B cell (primary cell): ENCODE measurements around the gene MFF. TPM values are rescaled to one million over a fixed set of nuclear protein-coding genes. Genes with fewer than 3 reads are reported as not detected.
A peak's percentile ranks its signal among the peaks of the same experiment; 100 is the strongest.

Experiments used
- ATAC-seq: fragments of 200-7000 bp; cut with Tn5 transposase; one replicate; pipeline ENCODE4 v1.10.0; 2021; ENCODE audit warnings: low read depth, mild to moderate bottlenecking, moderate number of reproducible peaks, moderate library complexity
- CTCF ChIA-PET: fragments of 350-600 bp; sonication (Branson Sonifier 250); formaldehyde crosslinking; loops from one replicate; lab custom pipeline; 2021; ENCODE audit warnings: antibody characterized with exemption, inconsistent platforms; lab: Charles Lee
- POLR2A ChIA-PET: fragments of 350-600 bp; sonication (Branson Sonifier 250); formaldehyde crosslinking; loops from one replicate; lab custom pipeline; 2021; ENCODE audit warnings: antibody characterized with exemption; lab: Charles Lee
- DNase-seq: peaks from one replicate; pipeline ENCODE4 v3.0.0; 2013
- H2AFZ ChIP-seq: 2 replicates; pipeline ENCODE4 v1.6.1; 2012; ENCODE audit warnings: mild to moderate bottlenecking, low read depth, low read length; ENCODE audit not compliant: insufficient read depth, poor library complexity, severe bottlenecking
- H3K27ac ChIP-seq, 2 donors: 1 replicate in 1 of 2; 2 replicates in 1 of 2; pipeline ENCODE4 v1.5.1; 2012 to 2013; ENCODE audit warnings: low read length in 2 of 2, mild to moderate bottlenecking in 2 of 2, moderate library complexity in 1 of 2
- H3K27me3 ChIP-seq, 4 experiments: fragments of 200-600 bp in 1 of 4; sonication (generic) in 1 of 4; replicated peaks in 1 of 4; 1 replicate in 2 of 4; 2 replicates in 2 of 4; pipeline versions ENCODE4 v1.6.1 to v1.7.0; 2013 to 2016; ENCODE audit warnings: low read length in 3 of 4, mild to moderate bottlenecking in 2 of 4, mixed read lengths in 1 of 4, moderate library complexity in 1 of 4; ENCODE audit not compliant: insufficient read depth in 4 of 4, control insufficient read depth in 3 of 4; ENCODE audit errors: control extremely low read depth in 1 of 4
- H3K36me3 ChIP-seq, 2 experiments: replicated peaks in 1 of 2; 1 replicate in 1 of 2; 2 replicates in 1 of 2; pipeline versions ENCODE4 v1.6.1 to v1.7.1; 2013; ENCODE audit warnings: low read length in 1 of 2; ENCODE audit not compliant: insufficient read depth in 2 of 2, control insufficient read depth in 1 of 2; ENCODE audit errors: control extremely low read depth in 1 of 2, extremely low read depth in 1 of 2
- H3K4me1 ChIP-seq, 2 donors: fragments of 200-600 bp in 1 of 2; sonication (generic) in 1 of 2; 1 replicate in 1 of 2; 2 replicates in 1 of 2; pipeline versions ENCODE4 v1.5.1 to v1.6.1; 2013 to 2017; ENCODE audit warnings: low read length in 2 of 2; ENCODE audit not compliant: control insufficient read depth in 2 of 2, insufficient read depth in 2 of 2
- H3K4me2 ChIP-seq: replicated peaks from 2 replicates; pipeline ENCODE3; 2012; ENCODE audit warnings: mild to moderate bottlenecking, low read depth, low read length; ENCODE audit not compliant: poor library complexity, severe bottlenecking
- H3K4me3 ChIP-seq, 5 experiments: fragments of 200-600 bp in 1 of 5; sonication (generic) in 1 of 5; 1 replicate in 3 of 5; 2 replicates in 2 of 5; pipeline versions ENCODE4 v1.5.1 to v1.7.0; 2011 to 2016; ENCODE audit warnings: low read length in 4 of 5, mild to moderate bottlenecking in 4 of 5, low read depth in 2 of 5, control low read depth in 1 of 5, moderate library complexity in 1 of 5; ENCODE audit not compliant: insufficient read depth in 1 of 5; ENCODE audit errors: control extremely low read depth in 1 of 5, extremely low read depth in 1 of 5
- H3K79me2 ChIP-seq: fragments of 200-600 bp; sonication (generic); one replicate; pipeline ENCODE4 v1.6.0; 2016; ENCODE audit warnings: low read length; ENCODE audit not compliant: control insufficient read depth, insufficient read depth
- H3K9ac ChIP-seq: fragments of 200-600 bp; sonication (generic); 2 replicates; pipeline ENCODE4 v1.6.1; 2017; ENCODE audit warnings: mild to moderate bottlenecking, low read length, moderate library complexity
- H3K9me3 ChIP-seq, 3 donors: one replicate each; pipeline versions ENCODE4 v1.6.1 to v1.7.1; 2013; ENCODE audit warnings: low read length in 2 of 3; ENCODE audit not compliant: control insufficient read depth in 2 of 3, insufficient read depth in 1 of 3; ENCODE audit errors: control extremely low read depth in 1 of 3
- H4K20me1 ChIP-seq: 2 replicates; pipeline ENCODE4 v1.6.0; 2012; ENCODE audit warnings: mild to moderate bottlenecking, low read length; ENCODE audit not compliant: insufficient read depth, control insufficient read depth, poor library complexity, severe bottlenecking
- H3K27ac Mint-ChIP-seq: one replicate; pipeline ENCODE4 v1.8.0; 2021; ENCODE audit warnings: mixed read lengths
- H3K27me3 Mint-ChIP-seq: one replicate; pipeline ENCODE4 v1.8.0; 2021; ENCODE audit warnings: mixed read lengths
- H3K4me1 Mint-ChIP-seq: one replicate; pipeline ENCODE4 v1.8.0; 2021; ENCODE audit warnings: mixed read lengths
- H3K4me3 Mint-ChIP-seq: one replicate; pipeline ENCODE4 v1.8.0; 2021; ENCODE audit warnings: mixed read lengths
- H3K9me3 Mint-ChIP-seq: one replicate; pipeline ENCODE4 v1.8.0; 2022; ENCODE audit warnings: mixed read lengths; ENCODE audit not compliant: insufficient read depth
- EZH2 ChIP-seq: IDR thresholded peaks from 2 replicates; pipeline ENCODE4 v1.6.1; 2012; ENCODE audit warnings: borderline replicate concordance, low read depth, mild to moderate bottlenecking, moderate library complexity, low read length; ENCODE audit not compliant: insufficient read depth, poor library complexity, severe bottlenecking
- WGBS: methylation state at CpG from one replicate; pipeline ENCODE4 v1.1.5; 2013; ENCODE audit warnings: missing lambda C conversion rate; ENCODE audit not compliant: insufficient coverage; 5-methylcytosine and 5-hydroxymethylcytosine counted together
- intact Hi-C: fragments of 100-400 bp; cut with micrococcal nuclease; formaldehyde crosslinking; loops from one replicate; pipeline ENCODE4 v1.10.0; 2022
- polyA minus RNA-seq: library from RNA; depleted of rRNA, polyadenylated mRNA; stranded (reverse); fragments of >200 nt; gene quantifications from 2 replicates; pipeline ENCODE4 v1.2.3, GENCODE V29; 2012
- polyA plus RNA-seq: library from polyadenylated mRNA; depleted of rRNA; stranded (reverse); fragments of >200 nt; gene quantifications from 2 replicates; pipeline ENCODE4 v1.2.3, GENCODE V29; 2012
- total RNA-seq, 2 donors: library from RNA; stranded (reverse); fragments of 120-200 nt in 1 of 2; gene quantifications; 1 replicate in 1 of 2; 2 replicates in 1 of 2; pipeline versions ENCODE4 v1.2.3 to v1.2.4, GENCODE V29; 2013 to 2022
- TF ChIP-seq, protein P1 (sequence below): fragments of 200-600 bp; IDR thresholded peaks from one replicate; pipeline ENCODE4 v1.8.0; 2022; ENCODE audit warnings: antibody characterized with exemption, mild to moderate bottlenecking

MFF gene, protein sequence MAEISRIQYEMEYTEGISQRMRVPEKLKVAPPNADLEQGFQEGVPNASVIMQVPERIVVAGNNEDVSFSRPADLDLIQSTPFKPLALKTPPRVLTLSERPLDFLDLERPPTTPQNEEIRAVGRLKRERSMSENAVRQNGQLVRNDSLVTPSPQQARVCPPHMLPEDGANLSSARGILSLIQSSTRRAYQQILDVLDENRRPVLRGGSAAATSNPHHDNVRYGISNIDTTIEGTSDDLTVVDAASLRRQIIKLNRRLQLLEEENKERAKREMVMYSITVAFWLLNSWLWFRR
- total RNA-seq: 70.4 and 75.2 TPM in 2 replicates
- 116 TPM for total RNA-seq (2013)
- polyA plus RNA-seq: 55.0 and 69.9 TPM in 2 replicates
- polyA minus RNA-seq: 40.1 and 48.9 TPM in 2 replicates

DNA sequence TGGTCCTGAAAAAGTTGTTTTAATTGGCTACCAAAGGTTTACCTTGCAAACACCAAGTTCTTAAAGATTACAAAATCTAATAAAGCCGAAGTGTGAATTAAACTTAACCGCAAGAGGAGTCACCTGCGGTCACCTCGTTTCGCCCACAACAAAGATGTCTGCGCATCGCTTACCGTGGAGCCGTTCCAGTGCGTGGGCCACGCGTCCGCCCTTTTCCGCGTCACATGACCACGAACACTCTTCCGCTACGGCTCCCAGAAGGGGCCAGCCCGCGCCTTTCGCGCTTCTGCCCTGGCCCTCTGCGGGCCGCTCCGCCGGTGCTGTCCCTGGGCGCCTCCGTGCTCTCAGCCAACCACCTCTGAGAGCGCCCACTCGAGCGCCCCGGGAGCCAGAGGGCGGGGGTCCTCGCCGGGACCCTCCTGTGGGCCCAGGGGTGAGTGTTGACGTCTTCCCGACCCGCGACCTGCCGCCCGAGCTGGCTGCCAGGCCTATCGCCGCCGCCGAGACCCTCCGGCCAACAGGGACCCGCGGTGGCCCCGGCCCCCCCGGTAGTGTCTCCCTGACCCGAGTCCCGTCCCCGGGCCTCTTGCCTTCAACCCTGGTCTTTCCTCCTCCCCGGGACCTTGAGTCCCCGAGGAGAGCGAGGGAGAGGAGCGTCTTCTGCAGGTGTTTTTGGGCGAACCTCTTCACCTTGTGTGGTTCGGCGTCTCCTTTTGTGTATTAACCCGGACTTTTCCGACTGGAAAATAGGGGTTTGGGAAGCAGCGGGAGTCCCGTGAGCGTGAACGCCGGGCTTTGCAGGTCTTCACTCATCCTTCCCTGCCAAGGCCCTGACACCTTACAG is at the start of gene MFF:
MFF (plus strand) TSS at position 257 of the 844 bp plus-strand sequence. CDS start 5,415 bp downstream, outside the sequence.
- Histone ChIP-seq H3K4me1 (peaks cover 20 to 23% of the 10 kb centered on the region in 2 donors), H3K4me3 (peak within 1 kb of the TSS; percentile 78 to 88 (median 80)), H3K27ac (peak within 1 kb of the TSS; percentile 72 to 89), H3K36me3 (peaks cover 2 to 12% of the 10 kb centered on the region in 2 experiments), H3K4me2 (peak within 1 kb of the TSS; percentile 85), H2AFZ (peak within 1 kb of the TSS; percentile 91), H3K27me3 (no peaks in the 10 kb centered on the region), H4K20me1 (peaks cover 18% of the 10 kb centered on the region), H3K9me3 (peaks cover 0 to 8% (median 2%) of the 10 kb centered on the region in 3 donors), H3K79me2 (peaks cover 47% of the 10 kb centered on the region), H3K9ac (peak within 1 kb of the TSS; percentile 93)
- Mint-ChIP-seq H3K9me3 (no peaks in the 10 kb centered on the region), H3K27me3 (no peaks in the 10 kb centered on the region), H3K27ac (peak within 1 kb of the TSS; percentile 95), H3K4me1 (peaks cover 33% of the 10 kb centered on the region), H3K4me3 (peak within 1 kb of the TSS; percentile 96)
- intact Hi-C loops: loop anchor here (5.0 to 10.0 kb wide), 4 partner anchors 60 to 533 kb away; partner anchors contain the start of genes AGFG1, COL4A3, COL4A4 and SCYGR1
- TF ChIP-seq EZH2: no peak
- TF ChIP-seq, protein P1, sequence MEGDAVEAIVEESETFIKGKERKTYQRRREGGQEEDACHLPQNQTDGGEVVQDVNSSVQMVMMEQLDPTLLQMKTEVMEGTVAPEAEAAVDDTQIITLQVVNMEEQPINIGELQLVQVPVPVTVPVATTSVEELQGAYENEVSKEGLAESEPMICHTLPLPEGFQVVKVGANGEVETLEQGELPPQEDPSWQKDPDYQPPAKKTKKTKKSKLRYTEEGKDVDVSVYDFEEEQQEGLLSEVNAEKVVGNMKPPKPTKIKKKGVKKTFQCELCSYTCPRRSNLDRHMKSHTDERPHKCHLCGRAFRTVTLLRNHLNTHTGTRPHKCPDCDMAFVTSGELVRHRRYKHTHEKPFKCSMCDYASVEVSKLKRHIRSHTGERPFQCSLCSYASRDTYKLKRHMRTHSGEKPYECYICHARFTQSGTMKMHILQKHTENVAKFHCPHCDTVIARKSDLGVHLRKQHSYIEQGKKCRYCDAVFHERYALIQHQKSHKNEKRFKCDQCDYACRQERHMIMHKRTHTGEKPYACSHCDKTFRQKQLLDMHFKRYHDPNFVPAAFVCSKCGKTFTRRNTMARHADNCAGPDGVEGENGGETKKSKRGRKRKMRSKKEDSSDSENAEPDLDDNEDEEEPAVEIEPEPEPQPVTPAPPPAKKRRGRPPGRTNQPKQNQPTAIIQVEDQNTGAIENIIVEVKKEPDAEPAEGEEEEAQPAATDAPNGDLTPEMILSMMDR: peak; percentile 43
- peak; percentile 98 for ATAC-seq
- ChIA-PET POLR2A (no interaction called here), CTCF (no interaction called here)
- 0% methylated on average over 60 of the region's 67 CpGs for WGBS
- peak; percentile 95 for DNase-seq
